HG02759 (cell line): ENCODE data around the gene CORO2B.
"Not testable (repeated sequence)": the region's sequence is repeated elsewhere in the genome, so short reads cannot be mapped to it uniquely, and the experiment has no call there.

Source experiments
- ATAC-seq: cut with Tn5 transposase; IDR thresholded peaks from one replicate; pipeline ENCODE4 v1.9.1; 2021; ENCODE audit warnings: mild to moderate bottlenecking, moderate library complexity; ENCODE audit not compliant: unreplicated experiment

Gene CORO2B

DNA sequence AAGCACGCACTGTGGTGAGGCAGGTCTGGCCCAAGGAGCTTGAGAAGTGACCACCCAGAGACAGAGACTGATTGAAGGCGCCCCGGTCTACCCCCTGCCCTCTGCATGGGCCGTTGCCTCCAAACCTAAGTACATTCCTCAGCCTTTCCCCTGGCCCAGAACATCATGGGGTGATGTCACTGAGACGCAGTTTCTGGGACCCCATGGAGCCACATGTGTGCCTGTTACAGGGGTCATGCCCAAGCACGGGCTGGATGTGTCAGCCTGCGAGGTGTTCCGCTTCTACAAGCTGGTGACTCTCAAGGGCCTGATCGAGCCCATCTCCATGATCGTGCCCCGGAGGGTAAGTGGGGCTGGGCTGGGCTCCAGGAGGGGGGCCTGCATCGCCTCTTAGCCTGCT, 139.7 kb downstream of the CORO2B start:
- ATAC-seq, result no peak

DNA sequence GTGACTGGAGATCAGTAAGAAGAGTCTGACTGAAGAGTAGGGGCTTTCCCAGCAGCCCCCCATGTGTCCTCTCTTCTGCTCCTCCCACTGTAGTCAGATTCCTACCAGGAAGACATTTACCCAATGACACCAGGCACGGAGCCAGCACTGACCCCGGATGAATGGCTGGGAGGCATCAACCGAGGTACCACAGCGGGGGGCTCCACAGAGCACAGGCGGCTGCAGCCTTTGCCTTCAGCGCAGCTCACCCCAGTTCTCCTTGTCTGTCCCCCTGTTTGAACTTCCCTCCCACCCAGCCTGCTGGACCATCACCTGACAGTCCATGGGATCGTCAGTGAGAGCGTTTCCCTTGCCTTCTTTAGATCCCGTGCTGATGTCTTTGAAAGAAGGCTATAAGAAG, 140.3 kb downstream of the CORO2B start:
- no peak for ATAC-seq

- no peak for ATAC-seq
Measured at GRCh38 chr15:68719672-68720071, 140.9 kb downstream of the CORO2B start.

GRCh38 chr15:68721886-68722285, 143.1 kb downstream of the CORO2B start:
- no peak for ATAC-seq

DNA sequence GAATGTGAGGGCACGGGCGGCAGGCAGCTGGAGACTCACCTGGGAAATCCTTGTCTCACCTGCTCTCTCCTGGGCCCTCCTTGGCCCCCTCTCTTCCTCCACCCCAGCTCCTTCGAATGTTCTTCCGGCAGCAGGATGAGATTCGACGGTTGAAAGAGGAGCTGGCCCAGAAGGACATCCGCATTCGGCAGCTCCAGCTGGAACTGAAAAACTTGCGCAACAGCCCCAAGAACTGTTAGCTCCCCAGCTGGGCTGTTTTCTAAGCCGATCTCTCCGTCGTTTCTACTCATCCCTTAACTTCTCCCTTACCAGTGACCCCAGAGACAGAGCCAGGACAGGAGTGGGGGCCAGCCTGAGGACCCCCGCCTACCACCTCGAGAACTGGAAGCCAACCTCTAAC, 146.9 kb downstream of the CORO2B start:
- no peak for ATAC-seq

GRCh38 chr15:68726246-68726645, 147.5 kb downstream of the CORO2B start:
- no peak for ATAC-seq

GRCh38 chr15:68729789-68730411, 151.1 kb downstream of the CORO2B start:
- ATAC-seq, result no peak

DNA sequence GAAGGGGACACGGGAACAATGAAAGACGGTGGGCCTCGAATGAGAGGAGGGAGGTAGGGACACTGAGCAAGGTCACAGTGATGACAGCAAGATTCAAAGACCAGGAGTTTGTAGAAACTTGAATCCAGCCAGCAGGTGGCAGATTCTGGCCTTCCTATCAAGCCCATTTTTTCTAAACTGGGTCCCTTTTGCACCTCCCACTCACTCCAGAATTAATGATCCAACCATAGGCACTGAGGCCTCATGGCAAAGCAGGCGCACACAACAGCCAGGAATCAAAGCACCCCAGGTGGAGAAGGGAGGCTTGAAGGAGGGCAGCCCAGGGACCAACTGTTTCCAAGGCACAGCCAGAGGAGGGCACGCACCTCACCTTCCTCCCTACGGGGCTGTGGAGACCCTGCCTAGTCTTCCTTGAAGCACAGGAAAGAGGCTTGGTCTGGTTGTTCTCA, 151.7 kb downstream of the CORO2B start:
- no peak for ATAC-seq

- ATAC-seq, result no peak
Measured at GRCh38 chr15:68730976-68731897, 152.4 kb downstream of the CORO2B start.

GRCh38 chr15:68732451-68732850, 153.7 kb downstream of the CORO2B start:
- ATAC-seq, result no peak

DNA sequence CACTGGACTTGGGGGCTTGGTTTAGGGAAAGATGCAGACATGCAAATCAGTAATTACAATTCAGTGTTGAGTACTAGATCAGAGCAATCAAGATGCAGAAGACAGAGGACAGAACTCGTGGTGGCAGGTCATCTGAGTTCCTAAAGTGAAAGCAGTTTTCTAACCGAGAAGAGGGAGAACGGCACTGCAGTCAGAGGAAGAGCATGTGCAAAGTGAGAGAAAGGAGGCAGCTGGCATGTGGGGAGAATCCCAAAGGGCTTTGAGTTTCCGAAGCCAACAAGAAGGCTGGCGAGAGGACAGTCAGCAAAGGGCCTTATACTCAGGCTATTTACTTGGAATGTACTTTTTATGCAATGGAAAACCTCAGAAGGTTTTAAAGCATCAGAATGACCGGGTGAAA, 154.9 kb downstream of the CORO2B start:
- no peak for ATAC-seq

DNA sequence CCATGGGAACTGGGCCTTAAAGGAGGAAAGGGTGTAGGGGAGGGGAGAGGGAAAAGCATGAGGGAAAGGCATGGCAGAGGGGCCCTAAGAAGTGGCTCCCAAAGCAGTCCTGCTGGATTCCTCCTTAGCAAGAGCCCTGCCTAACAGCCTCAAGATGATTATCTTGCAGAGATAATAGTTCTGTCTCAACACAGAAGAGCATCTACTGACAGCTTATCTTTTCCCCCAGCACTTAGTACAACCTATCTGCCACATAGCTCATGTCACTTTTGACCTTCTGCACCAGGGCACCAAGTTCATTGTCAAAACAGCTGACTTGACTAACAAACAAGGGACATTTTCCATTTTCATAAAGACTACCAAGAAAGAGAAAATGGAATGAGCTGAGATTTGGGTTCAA, 155.6 kb downstream of the CORO2B start:
- ATAC-seq, result no peak

GRCh38 chr15:68734881-68735280, 156.1 kb downstream of the CORO2B start:
- ATAC-seq, result no peak

DNA sequence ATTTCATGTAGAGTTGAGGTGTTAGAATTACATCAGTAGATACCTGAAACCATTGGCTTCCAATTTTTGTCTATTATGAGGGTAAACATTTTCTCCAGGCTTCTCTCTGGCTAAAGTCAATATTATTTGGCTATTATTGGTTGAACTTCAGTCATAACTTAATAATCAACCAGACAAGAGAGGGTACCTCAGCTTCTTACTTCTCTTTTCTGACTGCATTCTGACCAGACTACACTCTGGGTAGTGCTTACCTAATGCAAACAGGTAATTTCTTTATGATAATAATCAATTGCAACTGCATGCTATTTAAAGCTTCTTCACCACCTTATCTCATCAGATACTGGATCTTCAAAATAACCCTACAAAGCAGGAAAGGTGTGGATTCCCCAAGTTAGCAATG, 156.8 kb downstream of the CORO2B start:
- ATAC-seq, result no peak

DNA sequence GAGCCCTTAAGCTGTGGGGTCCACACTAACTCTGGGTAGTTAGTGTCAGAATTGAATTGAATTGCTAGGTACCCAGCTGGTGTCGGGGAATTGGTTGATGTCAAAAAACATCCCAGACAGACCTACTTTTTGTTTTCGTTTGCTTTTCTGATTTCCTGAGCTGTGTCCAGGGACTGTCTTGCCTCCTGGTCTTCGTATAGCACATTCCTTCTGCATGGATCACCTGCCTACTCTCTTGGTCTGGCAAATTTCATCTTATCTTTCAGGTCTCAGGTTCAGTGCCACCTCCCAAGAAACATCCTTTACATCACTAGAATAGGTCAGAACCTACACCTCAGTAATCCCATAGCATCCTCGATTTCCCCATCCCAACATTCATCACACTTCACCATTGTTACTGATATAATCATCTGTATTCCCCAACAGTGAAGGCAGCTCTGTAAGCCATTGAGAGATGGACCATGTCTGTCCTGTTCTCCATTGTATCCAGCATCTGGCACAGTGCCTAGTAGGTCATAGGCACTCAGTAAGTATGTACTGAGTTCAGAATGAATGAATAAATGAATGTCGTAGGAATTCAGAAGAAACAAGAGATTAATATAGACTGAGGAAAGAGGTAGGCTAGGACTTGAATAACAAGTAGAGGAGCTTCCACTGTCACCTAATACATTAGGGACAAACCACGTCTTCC, 160.7 kb downstream of the CORO2B start:
- no peak for ATAC-seq

DNA sequence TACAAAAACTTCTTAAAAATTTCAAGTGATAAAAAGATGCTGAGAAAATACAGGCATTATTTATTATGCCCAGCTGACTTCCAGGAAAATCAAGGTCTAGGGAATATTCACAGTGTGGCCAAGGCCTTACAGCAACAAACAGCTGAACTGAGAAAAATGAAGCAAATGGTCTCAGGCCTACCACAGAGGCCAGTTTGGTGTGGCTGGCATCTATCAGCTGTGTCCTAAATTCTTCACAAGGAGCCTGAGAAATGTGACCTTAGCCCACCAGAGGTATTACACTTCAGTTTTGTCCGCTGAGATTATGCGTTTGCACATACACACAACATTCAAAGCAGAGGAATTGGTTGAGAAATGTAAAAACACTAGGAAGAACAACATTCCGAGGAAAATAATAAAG, 164.5 kb downstream of the CORO2B start:
- no peak for ATAC-seq

- no peak for ATAC-seq
Measured at GRCh38 chr15:68749365-68749764, 170.6 kb downstream of the CORO2B start.

- ATAC-seq, result no peak
Measured at GRCh38 chr15:68749793-68750192, 171.0 kb downstream of the CORO2B start.

- ATAC-seq, result no peak
Measured at GRCh38 chr15:68751622-68752021, 172.8 kb downstream of the CORO2B start.

GRCh38 chr15:68755731-68756130, 176.9 kb downstream of the CORO2B start:
- ATAC-seq, result no peak

DNA sequence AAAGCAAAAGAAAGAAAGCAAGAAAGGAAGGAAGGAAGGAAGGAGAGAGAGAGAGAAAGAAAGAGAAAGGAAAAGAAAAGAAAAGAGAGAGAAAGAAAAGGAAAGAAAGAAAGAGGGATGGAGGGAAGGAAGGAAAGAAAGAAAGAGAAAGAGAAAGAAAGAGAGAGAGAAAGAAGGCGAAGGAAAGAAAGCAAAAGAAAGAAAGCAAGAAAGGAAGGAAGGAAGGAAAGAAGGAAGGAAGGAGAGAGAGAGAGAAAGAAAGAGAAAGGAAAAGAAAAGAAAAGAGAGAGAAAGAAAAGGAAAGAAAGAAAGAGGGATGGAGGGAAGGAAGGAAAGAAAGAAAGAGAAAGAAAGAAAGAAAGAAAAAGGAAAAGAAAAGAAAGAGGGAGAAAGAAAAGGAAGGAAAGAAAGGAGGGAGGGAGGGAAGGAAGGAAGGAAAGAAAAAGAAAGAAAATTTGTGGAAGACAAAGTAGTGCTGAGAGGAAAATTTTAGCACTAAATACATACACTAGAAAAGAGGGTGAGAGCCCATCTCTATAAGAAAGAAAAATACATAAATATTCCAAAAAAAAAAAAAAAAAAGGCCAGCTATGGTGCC, 181.3 kb downstream of the CORO2B start:
- not testable (repeated sequence) for ATAC-seq
